GM18519 (cell line): Measurements from ENCODE around the gene CCDC40.

Experiments used
- ATAC-seq: cut with Tn5 transposase; IDR thresholded peaks from one replicate; pipeline ENCODE4 v1.9.1; 2021; ENCODE audit warnings: mild to moderate bottlenecking, moderate library complexity; ENCODE audit not compliant: unreplicated experiment, low FRiP score

CCDC40 gene

GRCh38 chr17:80110927-80111701 is 74.7 kb downstream of the CCDC40 start:
- no peak for ATAC-seq

GRCh38 chr17:80111702-80112470 is 75.4 kb downstream of the CCDC40 start:
- no peak for ATAC-seq

GRCh38 chr17:80112471-80113032 is 76.1 kb downstream of the CCDC40 start:
- no peak for ATAC-seq

- no peak for ATAC-seq
These were observed 76.6 kb downstream of the CCDC40 start for GRCh38 chr17:80113033-80113484.

- ATAC-seq, result no peak
These were observed 78.3 kb downstream of the CCDC40 start for GRCh38 chr17:80114758-80115157.

GRCh38 chr17:80115159-80115558 is 78.7 kb downstream of the CCDC40 start:
- ATAC-seq, result no peak

- no peak for ATAC-seq
These were observed 80.0 kb downstream of the CCDC40 start for GRCh38 chr17:80116276-80116920.

- no peak for ATAC-seq
These were observed 80.5 kb downstream of the CCDC40 start for GRCh38 chr17:80116921-80117380.

GRCh38 chr17:80117491-80118401 is 81.3 kb downstream of the CCDC40 start:
- no peak for ATAC-seq

- ATAC-seq, result no peak
These were observed 82.3 kb downstream of the CCDC40 start for GRCh38 chr17:80118601-80119270.

GRCh38 chr17:80119271-80119791 is 82.9 kb downstream of the CCDC40 start:
- no peak for ATAC-seq

- no peak for ATAC-seq
These were observed 83.4 kb downstream of the CCDC40 start for GRCh38 chr17:80119839-80120238.

GRCh38 chr17:80122026-80122575 is 85.7 kb downstream of the CCDC40 start:
- ATAC-seq, result no peak

- ATAC-seq, result no peak
These were observed 86.6 kb downstream of the CCDC40 start for GRCh38 chr17:80122926-80123505.

GRCh38 chr17:80123791-80124190 is 87.3 kb downstream of the CCDC40 start:
- no peak for ATAC-seq

- ATAC-seq, result no peak
These were observed 88.0 kb downstream of the CCDC40 start for GRCh38 chr17:80124351-80124981.

- ATAC-seq, result no peak
These were observed 89.4 kb downstream of the CCDC40 start for GRCh38 chr17:80125656-80126448.
